GM12878 (cell line): ENCODE data around the gene NCF4. TPM values are rescaled to one million over a fixed set of nuclear protein-coding genes. Genes with fewer than 3 reads are reported as not detected.

Source experiments
- ATAC-seq: fragments of 200-7000 bp; cut with Tn5 transposase; 3 replicates; pipeline ENCODE4 v1.9.1; 2020; ENCODE audit warnings: mild to moderate bottlenecking, moderate library complexity
- BruUV-seq: library from RNA; stranded (reverse); fragments of 400-500 nt; replicated peaks from 2 replicates; lab custom pipeline; 2021; lab: Mats Ljungman, UMichigan
- CTCF ChIA-PET: fragments of 300-600 bp; sonication (Branson Sonifier 250); formaldehyde crosslinking; extraction: SDS; loops from one replicate; lab custom pipeline; 2021; ENCODE audit warnings: inconsistent platforms; lab: Yijun Ruan, JAX
- POLR2A ChIA-PET: fragments of 350-600 bp; formaldehyde crosslinking; extraction: SDS; loops from one replicate; lab custom pipeline; 2021; ENCODE audit warnings: inconsistent platforms; lab: Charles Lee
- RAD21 ChIA-PET: fragments of 300-600 bp; sonication (Branson Sonifier 250); formaldehyde crosslinking; loops from one replicate; lab custom pipeline; 2023; ENCODE audit warnings: antibody characterized with exemption; ENCODE audit not compliant: unreplicated experiment; lab: Charles Lee
- SMC1A ChIA-PET: fragments of 300-600 bp; sonication (Branson Sonifier 250); formaldehyde crosslinking; loops from one replicate; lab custom pipeline; 2023; ENCODE audit not compliant: unreplicated experiment, uncharacterized antibody; lab: Charles Lee
- DNase-seq: peaks from one replicate; pipeline ENCODE4 v3.0.0-alpha.2; 2011; ENCODE audit warnings: low read depth, low spot score
- FAIRE-seq: peaks from 3 replicates; lab custom pipeline; 2011; peaks lifted over from hg19 to GRCh38; lab: Jason Lieb, UNC
- H2AFZ ChIP-seq: 2 replicates; pipeline ENCODE4 v1.6.0; 2011; ENCODE audit warnings: low read depth, low read length, control low read depth; ENCODE audit not compliant: control insufficient read depth
- H3K27ac ChIP-seq: 2 replicates; pipeline ENCODE4 v1.5.1; 2011; ENCODE audit warnings: control low read depth; ENCODE audit not compliant: control insufficient read depth, insufficient read depth
- H3K27me3 ChIP-seq, 2 experiments: replicated peaks in 1 of 2; 2 replicates each; pipeline versions ENCODE4 v1.6.0 to v1.6.1; 2011; ENCODE audit warnings: low read length in 1 of 2; ENCODE audit not compliant: control insufficient read depth in 2 of 2, insufficient read depth in 2 of 2
- H3K36me3 ChIP-seq, 2 experiments: 2 replicates each; pipeline ENCODE4 v1.5.1; 2011; ENCODE audit warnings: low read length in 1 of 2; ENCODE audit not compliant: control insufficient read depth in 2 of 2, insufficient read depth in 2 of 2
- H3K4me1 ChIP-seq: 2 replicates; pipeline ENCODE4 v1.6.1; 2011; ENCODE audit warnings: mild to moderate bottlenecking, low read length, moderate library complexity, mixed read lengths; ENCODE audit not compliant: control insufficient read depth, insufficient read depth
- H3K4me2 ChIP-seq: 2 replicates; pipeline ENCODE4 v1.6.0; 2011; ENCODE audit warnings: control low read depth; ENCODE audit not compliant: control insufficient read depth, insufficient read depth
- H3K4me3 ChIP-seq: fragments of 200-600 bp; sonication (generic); 2 replicates; pipeline ENCODE4 v1.5.1; 2016
- H3K79me2 ChIP-seq: 2 replicates; pipeline ENCODE4 v1.6.0; 2011; ENCODE audit warnings: low read length; ENCODE audit not compliant: control insufficient read depth, insufficient read depth
- H3K9ac ChIP-seq: 2 replicates; pipeline ENCODE4 v1.8.0; 2011; ENCODE audit warnings: low read length, control low read depth, mixed read lengths; ENCODE audit not compliant: control insufficient read depth, insufficient read depth
- H3K9me3 ChIP-seq: replicated peaks from 3 replicates; pipeline ENCODE4 v1.5.1; 2011; ENCODE audit warnings: mild to moderate bottlenecking, low read length; ENCODE audit not compliant: control insufficient read depth, insufficient read depth
- H4K20me1 ChIP-seq: 2 replicates; pipeline ENCODE4 v1.6.0; 2011; ENCODE audit not compliant: control insufficient read depth, insufficient read depth
- ASH2L ChIP-seq: fragments of 300-600, 200-600 bp; sonication (generic); IDR thresholded peaks from 2 replicates; pipeline ENCODE4 v1.6.1; 2017; ENCODE audit warnings: low read depth, mild to moderate bottlenecking, borderline replicate concordance
- BHLHE40 ChIP-seq, 2 experiments: fragments of 450-650 bp in 1 of 2; IDR thresholded peaks; 2 replicates each; pipeline ENCODE4 v1.6.1; 2011 to 2017; ENCODE audit warnings: low read depth in 2 of 2, borderline replicate concordance in 1 of 2, improper control_type of control experiment in 1 of 2, low read length in 1 of 2, mild to moderate bottlenecking in 1 of 2
- DPF2 ChIP-seq: fragments of 450-650 bp; IDR thresholded peaks from 2 replicates; pipeline ENCODE4 v1.6.1; 2017; ENCODE audit warnings: mild to moderate bottlenecking
- EZH2 ChIP-seq: IDR thresholded peaks from 2 replicates; pipeline ENCODE4 v1.6.1; 2012; ENCODE audit warnings: low read depth, mild to moderate bottlenecking, control low read depth, inconsistent platforms, low read length, borderline replicate concordance; ENCODE audit not compliant: control insufficient read depth
- MYB ChIP-seq: fragments of 150-350 bp; IDR thresholded peaks from 2 replicates; pipeline ENCODE4 v1.6.1; 2014; ENCODE audit warnings: mild to moderate bottlenecking, low read depth, low read length, borderline replicate concordance
- PML ChIP-seq: IDR thresholded peaks from 2 replicates; pipeline ENCODE4 v1.6.1; 2012; ENCODE audit warnings: low read length, inconsistent platforms
- SPI1 ChIP-seq: IDR thresholded peaks from 2 replicates; pipeline ENCODE4 v1.6.1; 2011; ENCODE audit warnings: low read depth, mild to moderate bottlenecking, low read length, moderate library complexity, borderline replicate concordance; ENCODE audit not compliant: insufficient read depth
- ZNF622 ChIP-seq: fragments of 450-650 bp; IDR thresholded peaks from 2 replicates; pipeline ENCODE4 v1.6.1; 2017; ENCODE audit warnings: mild to moderate bottlenecking, inconsistent platforms
- WGBS: methylation state at CpG from one replicate; pipeline ENCODE4 v1.1.6; 2016; ENCODE audit warnings: low lambda C conversion rate; ENCODE audit not compliant: insufficient replicate concordance, insufficient coverage; ENCODE audit errors: missing lambda C conversion rate; 5-methylcytosine and 5-hydroxymethylcytosine counted together
- in situ Hi-C: fragments of 300-500 bp; cut with MboI; formaldehyde crosslinking; loops from 9 replicates; pipeline ENCODE4 v1.14.3; 2018; ENCODE audit warnings: mixed read lengths
- intact Hi-C: fragments of 100-400 bp; cut with micrococcal nuclease; formaldehyde crosslinking; loops from one replicate; pipeline ENCODE4 v1.14.2; 2022; ENCODE audit not compliant: unreplicated experiment
- polyA plus RNA-seq, 11 experiments: library from polyadenylated mRNA; depleted of rRNA in 4 of 11; unstranded in 6 of 11; stranded (reverse) in 5 of 11; fragments of >200 nt; fragmentation: Nextera tagmentation in 4 of 11; fragmentation: Illumina TruSeq in 1 of 11; extraction: Ambion mirVana in 4 of 11; extraction: Trizol in 1 of 11; gene quantifications; 1 replicate in 1 of 11; 2 replicates in 10 of 11; pipeline versions ENCODE4 v1.2.1 to v1.2.3, GENCODE V29; 2011 to 2016; ENCODE audit warnings: inconsistent platforms in 2 of 11, missing spikeins in 2 of 11, low read depth in 1 of 11
- total RNA-seq, 4 experiments: library from RNA; depleted of rRNA in 3 of 4; stranded (reverse); fragments of >200 nt in 3 of 4; fragmentation: Illumina TruSeq in 1 of 4; extraction: Trizol in 1 of 4; gene quantifications; 2 replicates each; pipeline versions ENCODE4 v1.2.1 to v1.2.3, GENCODE V29; 2013 to 2021
- TF ChIP-seq, protein P1 (sequence below): fragments of 450-650 bp; IDR thresholded peaks from 2 replicates; pipeline ENCODE4 v1.6.1; 2017; ENCODE audit warnings: borderline replicate concordance
- TF ChIP-seq, protein P2 (sequence below): IDR thresholded peaks from 2 replicates; pipeline ENCODE4 v1.6.1; 2011; ENCODE audit warnings: low read depth, mild to moderate bottlenecking, low read length, moderate library complexity, borderline replicate concordance; ENCODE audit errors: extremely low read depth
- TF ChIP-seq, protein P3 (sequence below): fragments of 450-650 bp; IDR thresholded peaks from 2 replicates; pipeline ENCODE4 v1.6.1; 2014; ENCODE audit warnings: mild to moderate bottlenecking
- TF ChIP-seq, protein P4 (sequence below): fragments of 450-650 bp; IDR thresholded peaks from 2 replicates; pipeline ENCODE4 v1.6.1; 2017; ENCODE audit warnings: mild to moderate bottlenecking, low read depth, inconsistent platforms; ENCODE audit not compliant: poor library complexity, severe bottlenecking

NCF4 gene
- total and polyA plus RNA-seq, 10 of the 15 experiments (the other 5 are each of a cell fraction or from before 2014, with no cell fraction given) = 22.9 to 136 (median 72.5) TPM

DNA sequence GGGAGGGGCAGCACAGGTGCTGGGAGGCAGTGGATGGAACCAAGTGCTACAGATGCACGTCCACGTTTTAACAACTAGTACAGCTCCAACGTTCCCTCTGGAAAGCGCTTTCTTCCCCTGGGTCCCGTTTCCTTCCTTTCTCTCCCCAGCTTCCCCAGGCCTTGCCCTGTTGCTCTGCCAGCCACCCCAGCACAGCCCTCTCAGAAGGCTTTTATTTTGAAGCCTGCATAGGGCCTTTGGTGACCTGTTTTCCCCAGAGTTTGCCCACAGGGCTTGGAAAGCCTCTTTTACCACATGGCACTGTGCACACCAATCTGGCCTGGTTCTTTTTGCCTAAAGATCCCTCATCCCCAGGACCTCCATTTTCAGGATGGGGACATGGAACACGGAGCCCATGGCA, 13.9 kb upstream of the NCF4 start:
- ChIA-PET CTCF (interaction anchor here (1.5 kb wide), 1 partner anchor 9 kb away, joined by 9 read pairs; no protein-coding TSS in a partner anchor), SMC1A (no interaction called here), RAD21 (no interaction called here), POLR2A (no interaction called here)
- FAIRE-seq (no peak), ATAC-seq (no peak), DNase-seq (no peak)
- BruUV-seq = no TSS peak
- in situ Hi-C loops (no loop called here), intact Hi-C loops (no loop called here)
- H3K27ac ChIP-seq = no peak overlapping the region
- no peak for TF ChIP-seq MYB
- TF ChIP-seq ZNF622 = no peak
- TF ChIP-seq, protein P1, sequence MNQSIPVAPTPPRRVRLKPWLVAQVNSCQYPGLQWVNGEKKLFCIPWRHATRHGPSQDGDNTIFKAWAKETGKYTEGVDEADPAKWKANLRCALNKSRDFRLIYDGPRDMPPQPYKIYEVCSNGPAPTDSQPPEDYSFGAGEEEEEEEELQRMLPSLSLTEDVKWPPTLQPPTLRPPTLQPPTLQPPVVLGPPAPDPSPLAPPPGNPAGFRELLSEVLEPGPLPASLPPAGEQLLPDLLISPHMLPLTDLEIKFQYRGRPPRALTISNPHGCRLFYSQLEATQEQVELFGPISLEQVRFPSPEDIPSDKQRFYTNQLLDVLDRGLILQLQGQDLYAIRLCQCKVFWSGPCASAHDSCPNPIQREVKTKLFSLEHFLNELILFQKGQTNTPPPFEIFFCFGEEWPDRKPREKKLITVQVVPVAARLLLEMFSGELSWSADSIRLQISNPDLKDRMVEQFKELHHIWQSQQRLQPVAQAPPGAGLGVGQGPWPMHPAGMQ = no peak
- TF ChIP-seq, protein P2, sequence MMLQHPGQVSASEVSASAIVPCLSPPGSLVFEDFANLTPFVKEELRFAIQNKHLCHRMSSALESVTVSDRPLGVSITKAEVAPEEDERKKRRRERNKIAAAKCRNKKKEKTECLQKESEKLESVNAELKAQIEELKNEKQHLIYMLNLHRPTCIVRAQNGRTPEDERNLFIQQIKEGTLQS = no peak
- TF ChIP-seq, protein P3, sequence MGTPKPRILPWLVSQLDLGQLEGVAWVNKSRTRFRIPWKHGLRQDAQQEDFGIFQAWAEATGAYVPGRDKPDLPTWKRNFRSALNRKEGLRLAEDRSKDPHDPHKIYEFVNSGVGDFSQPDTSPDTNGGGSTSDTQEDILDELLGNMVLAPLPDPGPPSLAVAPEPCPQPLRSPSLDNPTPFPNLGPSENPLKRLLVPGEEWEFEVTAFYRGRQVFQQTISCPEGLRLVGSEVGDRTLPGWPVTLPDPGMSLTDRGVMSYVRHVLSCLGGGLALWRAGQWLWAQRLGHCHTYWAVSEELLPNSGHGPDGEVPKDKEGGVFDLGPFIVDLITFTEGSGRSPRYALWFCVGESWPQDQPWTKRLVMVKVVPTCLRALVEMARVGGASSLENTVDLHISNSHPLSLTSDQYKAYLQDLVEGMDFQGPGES = no peak
- TF ChIP-seq DPF2 = no peak
- no peak for TF ChIP-seq SPI1
- TF ChIP-seq, protein P4, sequence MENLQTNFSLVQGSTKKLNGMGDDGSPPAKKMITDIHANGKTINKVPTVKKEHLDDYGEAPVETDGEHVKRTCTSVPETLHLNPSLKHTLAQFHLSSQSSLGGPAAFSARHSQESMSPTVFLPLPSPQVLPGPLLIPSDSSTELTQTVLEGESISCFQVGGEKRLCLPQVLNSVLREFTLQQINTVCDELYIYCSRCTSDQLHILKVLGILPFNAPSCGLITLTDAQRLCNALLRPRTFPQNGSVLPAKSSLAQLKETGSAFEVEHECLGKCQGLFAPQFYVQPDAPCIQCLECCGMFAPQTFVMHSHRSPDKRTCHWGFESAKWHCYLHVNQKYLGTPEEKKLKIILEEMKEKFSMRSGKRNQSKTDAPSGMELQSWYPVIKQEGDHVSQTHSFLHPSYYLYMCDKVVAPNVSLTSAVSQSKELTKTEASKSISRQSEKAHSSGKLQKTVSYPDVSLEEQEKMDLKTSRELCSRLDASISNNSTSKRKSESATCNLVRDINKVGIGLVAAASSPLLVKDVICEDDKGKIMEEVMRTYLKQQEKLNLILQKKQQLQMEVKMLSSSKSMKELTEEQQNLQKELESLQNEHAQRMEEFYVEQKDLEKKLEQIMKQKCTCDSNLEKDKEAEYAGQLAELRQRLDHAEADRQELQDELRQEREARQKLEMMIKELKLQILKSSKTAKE = no peak
- TF ChIP-seq ASH2L = no peak
- TF ChIP-seq EZH2 = no peak
- no peak for TF ChIP-seq BHLHE40 (IDR thresholded peaks at IDR 0.05; ENCODE audit: borderline replicate concordance in 1 of 2, low read depth in 2 of 2, low read length in 1 of 2)
- TF ChIP-seq PML = no peak
- no peaks in the 10 kb centered on the region for H3K4me1 ChIP-seq
- no peaks in the 10 kb centered on the region for H3K79me2 ChIP-seq
- no peaks in the 10 kb centered on the region; the same call in 2 of the 3 replicates for H3K9me3 ChIP-seq
- no peaks in the 10 kb centered on the region for H4K20me1 ChIP-seq
- no peak overlapping the region for H3K4me2 ChIP-seq
- no peak overlapping the region for H3K9ac ChIP-seq
- no peaks in the 10 kb centered on the region for H3K36me3 ChIP-seq
- WGBS = 19% methylated on average over 4 of the region's 6 CpGs
- H2AFZ ChIP-seq = no peak overlapping the region
- H3K27me3 ChIP-seq = peaks cover 1 to 3% of the 10 kb centered on the region in 2 experiments; a peak in 3 of 4 replicates
- H3K4me3 ChIP-seq = no peak overlapping the region
